Activated CD4-positive, alpha-beta T cell treated with anti-CD3 and anti-CD28 coated beads for 24 hours (primary cell): ENCODE measurements around the gene CCDC102A.

Experiments
- DNase-seq, 2 donors: peaks; one replicate each; pipeline ENCODE4 v3.0.0-alpha.2; 2020; ENCODE audit warnings: low read depth in 2 of 2

The CCDC102A gene

DNA sequence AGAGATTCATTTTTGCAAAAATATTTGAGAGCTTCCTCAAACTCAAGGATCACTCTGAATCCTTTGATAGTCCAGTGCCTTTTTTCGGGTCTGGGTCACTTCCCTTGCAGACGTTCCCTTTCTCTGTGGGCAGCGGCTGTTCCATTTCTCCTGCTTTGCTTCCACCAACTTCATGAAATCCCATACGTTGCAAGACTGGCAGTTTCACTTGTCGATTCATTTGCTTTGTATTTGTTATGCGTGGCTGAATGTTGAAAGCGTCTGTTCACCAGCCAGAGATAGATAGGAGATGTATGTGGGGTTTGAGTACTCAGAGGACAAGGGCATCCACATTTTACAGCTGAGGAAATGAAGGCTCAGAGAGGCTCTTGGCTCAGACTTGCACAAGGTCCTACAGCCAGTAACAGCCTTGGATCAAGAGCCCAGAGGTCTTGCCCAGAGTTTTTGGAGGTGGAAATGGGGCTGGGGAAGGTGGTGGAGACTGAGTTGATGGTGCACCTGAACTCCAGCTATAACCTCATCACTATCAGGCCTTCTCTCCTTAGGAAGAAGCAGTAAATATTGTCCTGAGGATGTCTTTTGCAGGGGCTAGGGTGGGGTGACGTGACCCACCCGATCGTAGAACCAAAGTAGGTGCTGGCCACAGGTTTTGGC lies 1.3 kb upstream of the CCDC102A start:
- no peak for DNase-seq

DNA sequence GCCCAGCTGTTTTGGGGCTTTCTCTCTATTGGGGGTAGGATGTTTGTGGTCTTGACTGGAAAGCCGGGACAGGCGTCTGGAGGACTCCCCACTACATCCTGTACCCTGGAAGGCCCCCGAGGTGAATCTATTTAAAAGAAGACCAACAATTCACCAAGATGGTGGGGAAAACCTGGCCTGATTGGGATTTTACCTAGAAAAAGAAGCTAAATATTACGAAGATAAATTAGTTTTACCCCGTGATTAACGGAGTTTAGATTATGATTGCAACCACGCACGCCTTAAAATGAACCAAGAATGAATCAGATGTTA lies 779 bp upstream of the CCDC102A start:
- DNase-seq: no peak

DNA sequence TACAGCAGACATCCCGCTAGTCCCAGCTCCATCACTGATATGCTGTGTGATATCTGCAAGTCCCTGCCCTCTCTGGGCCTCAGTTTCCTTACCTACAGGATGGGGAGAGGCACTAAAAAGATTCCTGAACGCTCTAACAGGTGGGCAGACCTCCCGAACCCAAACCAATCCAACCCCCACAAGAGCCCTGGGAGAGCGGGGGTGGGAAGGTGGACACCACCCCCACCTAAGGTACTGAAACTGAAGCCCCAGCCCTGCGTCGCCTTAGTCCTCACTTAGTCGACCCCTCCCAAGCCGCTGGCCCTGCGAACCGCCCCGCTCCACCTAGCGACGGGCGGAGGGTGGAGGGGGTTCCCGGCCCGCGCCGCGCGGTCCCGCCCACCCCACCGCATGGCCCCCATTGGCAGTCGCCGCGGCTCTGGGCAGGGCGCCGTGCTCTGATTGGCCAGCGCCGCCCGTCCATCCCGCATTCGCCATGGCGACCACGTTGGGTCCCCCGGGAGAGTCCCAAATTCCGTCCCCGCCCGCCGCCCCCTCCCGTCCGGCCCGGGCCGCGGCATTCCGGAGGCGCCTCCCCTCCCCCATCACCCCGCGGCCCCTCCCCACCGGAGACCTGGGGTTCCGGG lies 578 bp downstream of the CCDC102A start:
- peak; percentile 83 to 92 for DNase-seq

DNA sequence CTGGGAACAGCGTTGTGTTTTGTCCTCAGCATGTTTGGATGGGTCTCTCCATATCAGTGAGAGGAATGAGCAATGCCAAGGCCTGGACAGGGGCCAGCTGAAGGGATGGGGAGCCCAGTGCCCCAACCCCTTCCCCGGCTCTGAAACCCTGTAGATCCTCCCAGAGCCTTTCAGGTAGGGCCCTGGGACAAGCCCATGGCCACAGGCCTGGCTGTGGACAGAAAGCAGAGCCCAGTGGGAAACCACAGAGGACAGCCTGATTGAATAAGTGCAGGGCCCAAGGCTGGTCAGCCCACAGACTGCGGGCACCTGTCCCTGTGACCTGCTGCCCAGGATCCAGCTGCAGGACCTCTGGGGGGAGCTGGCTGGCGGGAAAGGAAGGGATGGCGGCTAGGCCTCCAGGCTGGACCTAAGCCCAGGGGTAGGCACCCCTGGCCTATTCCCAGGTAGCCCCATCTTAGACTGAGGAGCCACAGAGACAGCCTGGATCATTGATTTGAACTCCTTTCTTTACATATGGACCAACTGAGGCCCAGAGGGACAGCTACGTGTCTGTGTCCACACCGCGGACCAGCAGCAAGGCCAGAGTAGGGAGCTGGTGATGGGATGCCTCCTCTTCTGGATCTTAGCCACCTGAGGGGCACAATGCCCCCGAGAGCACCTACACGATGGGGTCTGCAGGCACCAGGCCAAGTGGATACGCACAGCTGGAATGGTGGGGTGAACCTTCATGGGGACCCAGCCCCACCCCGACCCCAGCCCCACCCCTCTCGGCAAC lies 1.3 kb downstream of the CCDC102A start:
- no peak for DNase-seq

DNA sequence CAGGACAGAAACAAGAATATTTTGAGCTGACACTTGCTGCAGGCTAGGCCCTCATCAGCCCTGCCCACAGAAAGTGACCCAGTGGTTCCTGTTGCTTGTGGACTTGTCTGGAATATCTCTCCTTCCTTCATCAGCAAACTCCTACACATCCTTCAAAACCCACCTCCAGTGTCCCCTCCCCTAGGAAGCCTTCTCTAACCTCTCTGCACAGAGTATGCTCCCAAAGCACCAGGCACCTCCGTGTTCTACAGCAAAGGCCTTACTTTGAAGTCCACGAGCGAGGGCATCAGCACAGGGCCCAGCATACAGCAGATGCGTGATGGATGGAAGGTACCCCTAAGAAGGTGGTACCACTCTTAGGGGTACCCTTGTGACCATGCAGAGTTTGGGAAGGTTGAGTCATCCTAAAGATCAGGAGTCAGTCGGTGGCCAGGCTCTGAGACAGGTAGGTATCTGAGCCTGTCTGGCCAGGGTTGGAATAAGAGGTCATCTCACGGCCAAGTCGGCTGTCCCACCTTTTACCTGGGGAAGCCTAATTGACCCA lies 2.0 kb downstream of the CCDC102A start:
- DNase-seq: no peak

DNA sequence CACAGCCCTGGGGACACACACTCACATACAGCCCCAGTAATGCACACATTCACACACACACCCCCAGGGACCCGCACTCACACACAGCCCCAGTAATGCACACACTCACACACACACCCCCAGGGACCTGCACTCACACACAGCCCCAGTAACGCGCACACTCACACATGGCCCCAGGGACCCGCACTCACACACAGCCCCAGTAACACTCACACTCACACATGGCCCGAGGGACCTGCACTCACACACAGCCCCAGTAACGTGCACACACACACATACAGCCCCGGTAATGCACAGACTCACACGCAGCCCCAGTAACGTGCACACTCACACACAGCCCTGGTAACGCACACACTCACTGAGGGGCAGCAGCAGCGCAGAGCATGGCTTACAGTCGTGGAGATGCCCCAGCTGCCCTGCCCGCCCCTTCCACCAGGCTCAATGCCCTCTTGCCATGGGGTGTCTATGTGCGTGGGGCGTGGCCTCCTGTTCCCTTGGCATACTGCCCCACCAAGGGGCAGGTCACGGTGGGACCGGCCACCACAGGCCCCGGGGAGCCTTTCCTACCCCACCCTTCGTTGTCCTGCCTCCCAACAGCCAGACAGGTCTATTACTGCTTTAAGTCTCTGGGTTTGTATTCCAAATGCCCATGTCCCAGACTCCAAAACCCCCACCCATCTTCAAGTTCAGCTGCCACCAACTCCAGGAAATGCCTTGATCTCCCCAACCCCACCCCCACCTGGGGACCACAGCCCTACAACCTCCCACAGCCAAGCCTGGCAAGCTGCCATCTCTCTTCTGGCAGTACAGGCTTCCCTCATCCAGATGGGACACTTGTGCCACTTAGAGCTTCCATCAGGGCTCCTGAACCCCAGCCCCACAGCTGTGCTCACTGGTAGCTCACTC lies 2.7 kb downstream of the CCDC102A start:
- no peak for DNase-seq

DNA sequence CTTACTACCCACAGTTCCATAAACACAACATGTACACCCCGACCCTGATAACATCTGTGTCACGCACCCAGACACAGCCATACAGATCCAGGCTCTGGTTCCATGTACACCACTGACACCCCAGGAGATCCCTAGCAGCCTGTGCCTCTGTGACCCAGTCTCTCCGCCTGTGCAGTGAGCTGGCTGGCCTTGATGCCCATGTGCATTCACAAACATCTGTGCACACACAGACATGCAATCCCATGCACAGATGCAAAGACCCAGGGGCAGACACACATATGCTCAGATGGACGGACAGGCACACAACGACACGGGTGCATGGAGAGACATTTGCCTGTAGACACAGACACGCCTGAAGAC lies 4.1 kb downstream of the CCDC102A start:
- no peak for DNase-seq

DNA sequence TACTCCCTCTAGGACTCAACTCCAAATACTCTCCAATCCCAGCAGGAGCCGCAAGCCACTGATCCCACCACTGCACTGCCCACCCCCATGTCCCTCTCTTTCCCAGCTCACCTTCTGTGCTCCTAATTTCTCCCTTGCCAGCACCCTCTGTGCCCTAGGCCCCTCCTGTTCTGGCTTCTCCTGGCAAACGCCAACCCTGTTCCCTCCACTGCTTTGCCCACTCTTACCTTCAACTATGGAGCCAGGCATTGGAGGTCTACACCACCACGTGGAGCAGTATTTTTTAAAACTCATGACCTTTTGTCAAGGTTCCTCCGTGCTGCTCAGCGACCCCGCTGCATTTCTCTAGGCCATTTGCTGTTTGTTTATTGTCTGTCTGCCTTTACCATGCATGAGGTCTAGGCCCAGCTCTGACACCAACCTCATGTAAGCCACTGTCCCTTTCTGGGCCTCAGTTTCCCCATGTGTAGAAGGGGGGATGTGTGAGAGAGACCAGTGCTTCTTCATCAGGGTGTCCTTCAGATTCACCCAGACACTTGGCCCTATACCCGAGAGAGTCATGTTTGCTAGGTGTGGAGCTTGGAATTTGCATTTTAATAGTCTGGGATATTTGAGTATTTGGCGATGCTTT lies 4.6 kb downstream of the CCDC102A start:
- no peak for DNase-seq

DNA sequence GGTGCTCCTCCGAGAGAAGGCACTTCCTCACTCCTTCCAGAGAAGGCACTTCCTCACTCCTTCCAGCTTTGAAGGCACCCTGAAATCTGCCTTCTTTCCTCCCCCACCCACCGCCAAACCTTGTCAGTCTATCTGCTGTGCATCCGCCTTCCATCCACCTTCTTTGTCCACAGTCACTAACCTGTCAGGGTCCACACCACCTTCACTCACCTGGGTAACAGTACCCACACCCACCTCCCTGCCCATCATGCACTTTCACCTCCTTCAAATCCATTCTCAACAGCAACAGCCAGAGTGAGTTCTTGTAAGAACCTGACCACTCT lies 5.2 kb downstream of the CCDC102A start:
- DNase-seq: no peak

DNA sequence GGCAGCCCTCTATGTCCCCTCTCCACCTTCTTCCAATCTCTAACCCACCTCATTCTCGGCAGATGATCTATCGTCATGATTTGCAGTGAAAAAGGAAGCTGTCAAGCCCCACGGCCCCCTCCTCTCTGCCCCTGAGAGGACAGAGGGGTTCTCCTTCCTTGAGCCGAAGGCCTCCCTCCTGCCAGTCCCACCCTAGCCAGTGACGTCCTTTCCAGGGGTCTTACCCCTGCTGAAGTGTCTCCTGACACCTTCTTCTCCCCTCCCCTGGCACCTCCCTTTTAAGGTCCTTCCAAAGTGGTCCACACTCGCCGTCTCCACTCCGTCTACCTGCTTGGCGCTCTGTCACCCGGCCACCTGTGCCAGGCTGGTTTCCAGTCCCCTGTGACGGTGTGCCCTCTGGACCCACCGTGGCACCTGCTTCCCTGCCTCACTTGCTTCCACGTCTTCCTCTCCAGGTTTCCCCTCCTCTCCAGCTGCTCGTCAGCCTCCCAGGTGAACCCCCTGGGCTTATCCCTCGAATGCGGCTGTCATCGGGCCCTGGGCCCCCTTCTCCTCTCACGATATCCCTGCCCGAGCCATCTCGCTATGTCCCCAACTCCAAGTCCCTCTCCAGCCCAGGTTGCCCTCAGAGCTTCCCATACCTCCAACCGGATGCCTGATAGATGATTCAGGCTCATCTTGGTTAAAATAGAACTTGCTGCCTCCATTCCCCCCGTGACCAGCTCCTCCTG lies 5.7 kb downstream of the CCDC102A start:
- no peak for DNase-seq

DNA sequence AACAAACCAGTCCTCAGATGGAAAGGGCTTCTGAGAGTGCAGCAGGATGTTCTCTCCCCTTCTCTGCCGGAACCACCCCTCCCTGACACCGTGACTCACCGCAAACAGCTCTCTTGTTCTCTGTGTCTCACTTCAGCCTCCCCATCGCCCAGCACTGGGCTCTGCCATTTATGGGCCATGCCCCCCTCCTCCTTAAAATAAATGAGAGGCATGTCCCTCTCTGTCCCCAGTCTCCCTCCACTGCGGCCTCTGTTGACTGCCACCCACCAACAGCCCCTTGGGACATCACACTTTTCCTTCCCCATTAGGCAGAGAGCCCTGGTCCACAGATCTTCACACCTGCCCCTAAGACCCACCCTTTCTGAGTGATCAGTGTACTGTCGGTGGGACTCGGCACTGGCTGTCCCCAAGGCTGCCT lies 6.3 kb downstream of the CCDC102A start:
- peak; percentile 50 to 52 for DNase-seq

DNA sequence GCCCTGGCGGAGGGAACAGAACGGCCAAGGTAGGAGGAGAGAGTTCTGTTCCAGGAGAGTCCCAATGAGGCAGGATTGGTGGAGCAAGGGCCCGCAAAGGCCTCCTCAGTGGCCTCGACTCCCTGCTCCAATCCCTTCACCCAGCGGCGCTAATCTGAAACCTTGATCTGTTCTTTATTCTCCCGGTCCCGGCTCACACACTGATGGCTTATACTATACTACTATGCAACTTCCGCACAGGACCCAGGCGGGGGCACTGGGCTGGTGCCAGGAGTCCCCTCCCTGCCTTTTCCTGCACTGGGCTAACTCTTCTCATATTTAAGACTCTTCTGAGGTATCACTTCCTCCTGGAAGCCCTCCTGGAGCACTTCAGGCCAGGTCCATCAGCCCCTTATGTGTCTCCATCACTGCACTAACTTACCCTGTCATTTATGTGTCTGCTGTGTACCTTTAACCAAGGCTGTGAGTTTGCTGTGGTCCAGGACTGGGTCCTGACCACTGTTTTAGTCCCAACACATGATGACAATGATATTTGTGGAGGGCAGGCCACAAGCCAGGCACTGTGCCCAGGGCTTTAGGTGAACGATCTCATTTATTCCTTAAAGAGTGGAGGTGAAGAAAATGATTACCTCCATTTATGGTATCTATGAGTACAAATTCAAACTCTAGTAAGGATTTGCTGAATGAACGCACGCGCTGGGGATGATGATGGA lies 6.8 kb downstream of the CCDC102A start:
- DNase-seq: no peak

DNA sequence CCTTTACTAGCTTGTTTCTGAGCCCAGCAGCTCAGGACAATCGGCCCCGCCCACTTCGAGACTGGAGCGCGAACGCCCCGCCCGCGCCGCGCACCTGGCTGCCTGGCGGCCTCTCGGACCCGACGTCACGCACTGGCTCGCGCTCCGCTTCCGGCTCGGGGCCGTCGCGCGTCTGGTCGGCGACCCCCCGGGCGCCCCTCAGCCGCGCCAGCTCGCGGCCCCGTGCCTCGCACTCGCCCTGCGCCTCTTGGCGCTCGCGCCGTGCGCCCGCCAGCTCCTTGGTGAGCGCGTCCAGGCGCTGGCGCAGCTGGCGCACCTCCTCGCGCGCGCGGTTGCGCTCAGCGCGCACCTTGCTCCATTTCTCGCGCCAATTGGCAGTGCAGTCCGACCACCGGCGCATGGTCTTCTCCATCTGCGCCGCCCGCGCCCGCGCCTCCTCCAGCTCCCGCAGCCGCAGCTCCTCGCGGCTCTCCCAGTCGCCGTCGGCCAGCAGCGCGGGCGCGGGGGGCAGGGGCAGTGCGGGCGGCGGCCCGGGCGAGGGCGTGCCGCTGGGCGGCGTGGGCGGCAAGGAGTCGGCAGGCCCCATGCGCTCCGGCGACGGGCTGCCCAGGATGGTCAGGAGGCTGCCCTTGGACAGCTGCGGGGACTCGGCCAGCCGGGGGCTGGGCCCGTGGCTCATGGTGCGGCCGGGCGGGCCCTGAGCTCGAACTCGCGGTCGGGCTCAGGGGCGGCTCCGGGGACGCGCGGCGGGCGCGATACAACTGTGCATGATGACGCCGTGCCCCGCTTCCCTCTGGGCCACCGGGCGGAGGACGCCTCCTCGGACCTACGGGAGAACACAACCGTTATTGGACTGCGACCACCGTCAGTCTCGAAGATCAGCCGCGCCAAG lies 7.6 kb downstream of the CCDC102A start:
- no peak for DNase-seq

DNA sequence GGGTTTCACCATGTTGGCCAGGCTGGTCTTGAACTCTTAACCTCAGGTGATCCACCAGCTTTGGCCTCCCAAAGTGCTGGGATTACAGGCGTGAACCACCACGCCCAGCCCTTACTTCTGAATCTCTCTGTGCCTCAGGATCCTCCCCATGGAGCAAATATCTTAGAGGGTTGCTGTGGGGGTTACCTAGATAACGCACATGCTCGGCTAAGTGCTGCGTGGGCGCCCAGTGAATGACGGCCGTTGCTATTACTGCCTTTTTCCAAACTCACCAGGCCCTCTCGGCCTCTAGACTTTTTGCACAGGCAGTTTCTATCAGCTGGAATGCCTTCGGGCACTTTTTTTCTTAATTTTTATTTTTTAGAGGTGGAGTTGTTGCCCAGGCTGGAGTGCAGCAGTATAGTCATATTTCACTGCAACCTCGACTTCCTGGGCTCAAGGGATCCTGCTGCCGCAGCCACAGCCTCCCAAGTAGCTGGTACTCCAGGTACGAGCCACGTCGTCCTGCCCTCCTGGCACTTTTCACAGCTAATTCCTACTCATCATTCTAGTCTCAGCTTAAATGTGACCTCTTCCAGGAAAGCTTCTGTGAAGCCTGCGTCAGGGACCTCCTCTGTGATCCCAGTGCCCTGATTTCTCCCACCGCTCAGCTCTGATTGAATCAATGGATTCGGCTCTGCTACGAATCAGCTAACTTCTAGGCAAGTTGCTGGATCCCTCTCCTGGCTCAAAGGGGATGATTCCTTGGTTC lies 8.6 kb downstream of the CCDC102A start:
- DNase-seq: no peak

DNA sequence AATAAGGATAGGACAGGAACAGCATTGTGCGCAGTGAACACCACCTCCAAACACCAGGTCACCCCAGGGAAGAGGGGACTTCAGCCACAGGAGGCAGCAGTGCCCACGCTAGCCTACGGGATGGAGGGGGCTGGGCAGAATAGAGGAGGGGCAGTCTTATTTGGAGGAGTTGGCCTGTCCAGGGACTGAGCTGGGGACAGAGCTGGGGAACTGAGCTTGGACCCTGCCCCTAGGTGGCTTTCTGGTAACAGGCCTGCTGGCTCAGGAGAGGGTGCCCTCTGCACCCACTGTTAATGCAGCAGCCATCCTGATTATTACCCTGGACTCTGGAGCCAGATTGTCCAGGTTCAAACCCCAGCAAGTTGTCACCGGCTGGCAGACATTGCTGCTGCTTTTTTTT lies 9.3 kb downstream of the CCDC102A start:
- DNase-seq: no peak

DNA sequence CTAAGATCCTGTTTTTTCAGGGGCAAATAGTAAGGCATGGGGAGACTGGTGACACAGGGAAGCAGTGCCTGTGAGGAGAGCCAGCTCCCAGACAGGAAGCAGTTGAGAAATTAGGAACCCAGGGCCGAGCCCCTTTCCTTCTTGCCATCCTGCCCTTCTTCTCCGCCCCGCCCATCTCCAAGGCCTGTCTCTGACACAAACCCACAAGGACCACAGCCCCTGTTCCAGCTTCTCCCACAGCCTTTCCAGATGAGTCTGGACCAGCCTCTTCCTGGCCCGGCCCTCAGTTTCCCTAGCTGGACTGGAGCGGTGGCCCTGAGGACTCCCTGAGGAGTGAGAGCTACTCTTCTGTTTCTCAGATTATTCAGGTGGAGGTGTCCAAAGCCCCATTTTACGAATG lies 9.9 kb downstream of the CCDC102A start:
- no peak for DNase-seq

DNA sequence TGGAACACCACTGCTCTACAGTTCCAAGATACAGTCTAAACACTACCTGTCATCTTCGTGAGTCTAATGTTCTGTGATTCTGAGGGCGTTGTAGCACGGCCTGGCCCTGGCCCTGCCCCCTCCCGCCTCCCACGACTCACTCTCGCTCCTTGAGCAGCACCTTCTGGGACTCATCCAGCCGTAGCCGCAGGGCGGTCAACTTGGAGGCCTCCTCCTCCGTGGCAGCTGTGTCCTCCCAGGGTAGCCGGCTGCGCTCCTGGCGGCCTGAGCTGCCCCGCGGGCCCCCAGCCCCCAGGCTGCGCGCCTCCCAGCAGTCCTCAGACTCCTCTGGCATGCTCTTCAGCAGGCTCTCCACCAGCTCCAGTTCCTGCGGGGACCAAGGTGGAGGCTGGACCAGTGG lies 10.6 kb downstream of the CCDC102A start:
- DNase-seq: no peak

DNA sequence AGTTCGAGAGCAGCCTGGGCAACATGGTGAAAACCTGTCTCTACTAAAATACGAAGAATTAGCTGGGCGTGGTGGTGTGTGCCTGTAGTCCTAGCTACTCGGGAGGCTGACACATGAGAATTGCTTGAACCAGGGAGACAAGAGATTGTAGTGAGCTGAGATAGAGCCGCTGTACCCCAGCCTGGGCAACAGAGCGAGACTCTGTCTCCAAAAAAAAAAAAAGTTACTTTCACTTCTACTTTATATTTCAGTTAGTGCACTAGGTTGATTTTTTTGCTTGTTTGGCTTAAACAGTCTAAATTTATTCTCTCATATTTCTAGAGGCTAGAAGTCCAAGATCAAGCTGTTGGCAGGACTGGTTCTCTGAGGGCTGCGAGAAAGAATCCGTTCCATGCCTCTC lies 13.4 kb downstream of the CCDC102A start:
- no peak for DNase-seq
